Ecto neural progenitor cell (in vitro differentiated cells): Measurements from ENCODE around the gene BTBD2.

Source experiments
- DNase-seq: peaks from one replicate; pipeline ENCODE4 v3.0.0-alpha.2; 2018; ENCODE audit warnings: low spot score

The BTBD2 gene

DNA sequence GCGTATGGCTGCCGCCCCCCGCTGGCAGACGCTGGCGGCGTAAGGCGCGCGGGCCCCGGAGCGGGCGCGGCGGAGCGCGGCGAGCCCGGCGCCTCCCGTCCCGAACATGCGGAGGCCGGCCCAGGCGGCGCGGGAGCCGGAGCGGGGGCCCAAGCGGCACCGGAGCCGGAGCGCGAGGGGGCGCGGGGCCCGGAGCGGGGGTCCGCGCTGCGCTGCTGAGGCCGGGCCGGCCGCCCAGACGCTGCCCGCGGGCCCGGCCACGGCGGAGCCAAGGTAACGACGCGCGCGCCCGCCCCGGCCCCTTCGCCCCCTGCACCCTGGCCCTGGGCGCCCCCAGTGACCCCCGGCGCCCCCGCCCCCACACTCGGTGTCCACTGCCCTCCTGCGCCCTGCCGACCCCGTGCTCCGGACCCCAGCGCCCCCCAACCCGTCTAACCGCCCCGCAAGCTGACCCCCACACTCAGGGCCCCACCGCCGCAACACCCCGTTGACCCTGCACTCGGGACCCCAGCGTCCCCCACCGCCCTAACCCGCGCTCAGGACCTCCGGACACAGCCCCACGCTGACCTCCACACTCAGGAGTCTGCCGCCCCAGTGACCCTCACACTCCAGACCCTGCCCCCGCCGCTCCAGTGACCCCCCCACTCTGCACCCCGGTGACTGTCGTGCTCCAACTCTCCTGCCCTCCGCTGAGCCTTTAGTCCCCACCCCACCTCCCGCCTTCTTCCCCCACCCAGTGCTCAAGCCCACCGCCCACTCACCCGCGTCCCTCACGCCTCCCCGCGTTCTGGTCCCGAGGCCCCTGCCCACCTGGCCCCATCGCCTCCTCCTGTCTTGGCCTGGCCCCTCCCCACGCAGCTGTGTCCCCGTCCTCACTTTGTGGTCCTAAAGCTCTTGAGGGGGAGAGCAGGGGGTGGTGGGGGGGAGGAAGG, 74.1 kb downstream of the BTBD2 start, which contains the start of gene CSNK1G2:
Gene CSNK1G2 (plus strand): TSS at position 27 of the 932 bp plus-strand sequence. CDS start 28,601 bp downstream, outside the sequence.
- no peak for DNase-seq

GRCh38 chr19:1938071-1938470, 77.4 kb downstream of the BTBD2 start:
- DNase-seq, result no peak

DNA sequence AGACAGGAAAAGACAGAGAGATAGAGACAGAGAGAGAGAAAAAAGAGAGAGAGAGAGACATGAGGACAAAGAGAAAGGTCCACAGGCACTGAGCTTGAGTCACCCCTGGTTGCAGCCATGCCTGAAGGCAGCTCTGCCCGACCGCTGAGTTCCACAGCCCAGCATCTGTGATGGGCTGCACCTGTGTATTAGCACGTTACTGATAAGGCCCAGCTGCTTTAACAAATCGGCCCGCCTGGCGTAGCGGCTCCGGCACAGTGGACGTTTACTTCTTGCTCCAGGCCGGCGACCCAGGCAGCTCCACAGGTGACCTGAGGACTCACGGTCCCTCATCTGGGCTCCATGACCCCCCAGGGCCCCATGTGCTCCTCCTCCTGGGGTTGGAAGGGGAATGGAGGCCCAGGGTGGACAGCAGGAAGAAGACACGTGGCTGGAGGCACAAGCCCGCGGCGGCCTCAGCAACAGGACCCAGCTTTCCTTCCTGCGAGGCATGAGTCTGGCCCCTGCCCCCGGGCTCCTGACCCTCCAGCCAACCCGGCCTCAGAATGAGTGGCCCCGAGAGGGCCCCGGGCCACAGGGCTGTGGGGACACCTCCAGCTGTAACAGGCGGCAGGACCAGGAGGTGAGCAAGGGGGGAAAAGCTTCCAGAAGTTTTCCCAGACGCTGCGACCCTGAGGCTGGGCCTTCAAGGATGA, 78.5 kb downstream of the BTBD2 start:
- DNase-seq, result no peak

- no peak for DNase-seq
These were observed 79.1 kb downstream of the BTBD2 start for GRCh38 chr19:1936430-1936829.

- no peak for DNase-seq
These were observed 79.9 kb downstream of the BTBD2 start for GRCh38 chr19:1935484-1936208.
